GM19025 (cell line): Measurements from ENCODE around the gene MEX3C.

ENCODE experiments used
- ATAC-seq: cut with Tn5 transposase; IDR thresholded peaks from one replicate; pipeline ENCODE4 v1.9.1; 2021; ENCODE audit warnings: mild to moderate bottlenecking, low read depth, moderate library complexity; ENCODE audit not compliant: unreplicated experiment

The MEX3C gene

GRCh38 chr18:51197661-51198424 lies at the start of gene MEX3C:
Gene MEX3C (minus strand): TSS chr18:51197681. CDS start chr18:51197320, 361 bp downstream.
- peak; percentile 68 for ATAC-seq

GRCh38 chr18:51241226-51241625 lies 43.7 kb upstream of the MEX3C start:
- ATAC-seq, result no peak

GRCh38 chr18:51236225-51236624 lies 38.7 kb upstream of the MEX3C start:
- no peak for ATAC-seq

- ATAC-seq, result peak; percentile 96
Measured at GRCh38 chr18:51235009-51235789, 37.7 kb upstream of the MEX3C start.

GRCh38 chr18:51234117-51235008 lies 36.9 kb upstream of the MEX3C start:
- no peak for ATAC-seq

- ATAC-seq, result no peak
Measured at GRCh38 chr18:51229328-51229727, 31.8 kb upstream of the MEX3C start.

- no peak for ATAC-seq
Measured at GRCh38 chr18:51227660-51228059, 30.2 kb upstream of the MEX3C start.

- ATAC-seq, result no peak
Measured at GRCh38 chr18:51226587-51227350, 29.3 kb upstream of the MEX3C start.

GRCh38 chr18:51226068-51226467 lies 28.6 kb upstream of the MEX3C start:
- ATAC-seq, result no peak

GRCh38 chr18:51212606-51213005 lies 15.1 kb upstream of the MEX3C start:
- ATAC-seq, result no peak

- peak; percentile 98 for ATAC-seq
Measured at GRCh38 chr18:51211552-51211951, 14.1 kb upstream of the MEX3C start.

GRCh38 chr18:51196811-51197660 lies 445 bp downstream of the MEX3C start:
- ATAC-seq, result peak; percentile 52

GRCh38 chr18:51196118-51196810 lies 1.2 kb downstream of the MEX3C start:
- peak; percentile 1 for ATAC-seq

- no peak for ATAC-seq
Measured at GRCh38 chr18:51195451-51196117, 1.9 kb downstream of the MEX3C start.

- ATAC-seq, result no peak
Measured at GRCh38 chr18:51195086-51195450, 2.4 kb downstream of the MEX3C start.

- no peak for ATAC-seq
Measured at GRCh38 chr18:51194604-51195003, 2.9 kb downstream of the MEX3C start.

GRCh38 chr18:51193621-51194287 lies 3.7 kb downstream of the MEX3C start:
- no peak for ATAC-seq

- no peak for ATAC-seq
Measured at GRCh38 chr18:51192696-51193095, 4.8 kb downstream of the MEX3C start.
